H9 (cell line): ENCODE results near the gene RPS6KB2. TPM values are rescaled to one million over a fixed set of nuclear protein-coding genes. Genes with fewer than 3 reads are reported as not detected.

ENCODE experiments used
- DNase-seq: peaks from one replicate; pipeline ENCODE4 v3.0.0-alpha.2; 2017
- H2AFZ ChIP-seq: one replicate; pipeline ENCODE4 v1.6.1; 2013; ENCODE audit warnings: mild to moderate bottlenecking, low read length, control low read depth, moderate library complexity
- H2AK5ac ChIP-seq: 2 replicates; pipeline ENCODE4 v1.6.1; 2013; ENCODE audit warnings: low read length, control low read depth, mixed read lengths; ENCODE audit not compliant: insufficient read length
- H2BK120ac ChIP-seq: one replicate; pipeline ENCODE4 v1.6.1; 2013; ENCODE audit warnings: low read depth, mild to moderate bottlenecking, low read length, control low read depth, inconsistent platforms; ENCODE audit not compliant: poor library complexity, severe bottlenecking
- H2BK12ac ChIP-seq: 2 replicates; pipeline ENCODE4 v1.6.1; 2013; ENCODE audit warnings: low read length, control low read depth, mixed read lengths, low read depth; ENCODE audit not compliant: insufficient read length
- H2BK15ac ChIP-seq: 2 replicates; pipeline ENCODE4 v1.6.1; 2013; ENCODE audit warnings: low read depth, low read length, control low read depth
- H2BK20ac ChIP-seq: one replicate; pipeline ENCODE4 v1.6.1; 2013; ENCODE audit warnings: low read depth, mild to moderate bottlenecking, low read length, control low read depth, inconsistent platforms; ENCODE audit not compliant: poor library complexity, severe bottlenecking
- H2BK5ac ChIP-seq: 2 replicates; pipeline ENCODE4 v1.6.1; 2013; ENCODE audit warnings: low read length, control low read depth, mixed read lengths; ENCODE audit not compliant: insufficient read length
- H3K14ac ChIP-seq: 2 replicates; pipeline ENCODE4 v1.6.1; 2013; ENCODE audit warnings: low read length, control low read depth; ENCODE audit not compliant: insufficient read depth
- H3K18ac ChIP-seq: 2 replicates; pipeline ENCODE4 v1.6.1; 2013; ENCODE audit warnings: low read depth, mild to moderate bottlenecking, mixed read lengths, low read length, control low read depth; ENCODE audit not compliant: insufficient read length
- H3K23ac ChIP-seq: 2 replicates; pipeline ENCODE4 v1.6.1; 2013; ENCODE audit warnings: low read length, control low read depth, mixed read lengths, low read depth; ENCODE audit not compliant: insufficient read length
- H3K23me2 ChIP-seq: 2 replicates; pipeline ENCODE4 v1.6.1; 2013; ENCODE audit warnings: low read depth, mild to moderate bottlenecking, mixed read lengths, low read length, control low read depth; ENCODE audit not compliant: insufficient read length, poor library complexity, severe bottlenecking
- H3K27ac ChIP-seq: 2 replicates; pipeline ENCODE4 v1.5.1; 2013; ENCODE audit warnings: low read length, control low read depth, mixed read lengths, low read depth; ENCODE audit not compliant: insufficient read length
- H3K27me3 ChIP-seq: 2 replicates; pipeline ENCODE4 v1.6.1; 2013; ENCODE audit warnings: low read length, control low read depth, inconsistent platforms; ENCODE audit not compliant: insufficient read depth
- H3K4ac ChIP-seq: 2 replicates; pipeline ENCODE4 v1.6.1; 2013; ENCODE audit warnings: low read depth, mild to moderate bottlenecking, control low read depth, inconsistent platforms, low read length, moderate library complexity
- H3K4me1 ChIP-seq: 2 replicates; pipeline ENCODE4 v1.6.1; 2013; ENCODE audit warnings: low read length, control low read depth, inconsistent platforms; ENCODE audit not compliant: insufficient read depth
- H3K4me2 ChIP-seq: 2 replicates; pipeline ENCODE4 v1.6.1; 2013; ENCODE audit warnings: low read length, control low read depth, mixed read lengths; ENCODE audit not compliant: insufficient read length, insufficient read depth
- H3K56ac ChIP-seq: 2 replicates; pipeline ENCODE4 v1.6.1; 2013; ENCODE audit warnings: low read depth, mild to moderate bottlenecking, mixed read lengths, low read length, control low read depth; ENCODE audit not compliant: insufficient read length
- H3K79me1 ChIP-seq: 2 replicates; pipeline ENCODE4 v1.6.1; 2013; ENCODE audit warnings: low read depth, mild to moderate bottlenecking, moderate library complexity, low read length, control low read depth, inconsistent platforms; ENCODE audit not compliant: insufficient read depth, poor library complexity, severe bottlenecking
- H3K79me2 ChIP-seq: 2 replicates; pipeline ENCODE4 v1.6.1; 2013; ENCODE audit warnings: low read length, control low read depth, inconsistent platforms; ENCODE audit not compliant: insufficient read depth
- H3K9ac ChIP-seq: 2 replicates; pipeline ENCODE4 v1.6.1; 2013; ENCODE audit warnings: low read length, control low read depth, mixed read lengths; ENCODE audit not compliant: insufficient read length; ENCODE audit errors: extremely low read depth
- H3K9me3 ChIP-seq: one replicate; pipeline ENCODE4 v1.6.1; 2013; ENCODE audit warnings: low read depth, low read length, inconsistent platforms; ENCODE audit not compliant: control insufficient read depth
- H3T11ph ChIP-seq: one replicate; pipeline ENCODE4 v1.6.1; 2013; ENCODE audit warnings: mild to moderate bottlenecking, low read length, control low read depth, inconsistent platforms
- H4K20me1 ChIP-seq: one replicate; pipeline ENCODE4 v1.6.1; 2013; ENCODE audit not compliant: control insufficient read depth, insufficient read length, insufficient read depth
- H4K5ac ChIP-seq: 2 replicates; pipeline ENCODE4 v1.6.1; 2013; ENCODE audit warnings: low read depth, mild to moderate bottlenecking, mixed read lengths, low read length, control low read depth; ENCODE audit not compliant: insufficient read length
- H4K8ac ChIP-seq: replicated peaks from 2 replicates; pipeline ENCODE4 v1.6.1; 2013; ENCODE audit warnings: low read length, control low read depth, mixed read lengths, low read depth; ENCODE audit not compliant: insufficient read length
- H4K91ac ChIP-seq: 2 replicates; pipeline ENCODE4 v1.6.1; 2013; ENCODE audit warnings: low read depth, mild to moderate bottlenecking, moderate library complexity, mixed read lengths, low read length, control low read depth; ENCODE audit not compliant: insufficient read length
- H3K27ac Mint-ChIP-seq, 3 experiments: 2 replicates in 2 of 3; 3 replicates in 1 of 3; pipeline ENCODE4 v1.8.0; 2020 to 2021; ENCODE audit warnings: mixed read lengths in 3 of 3, mild to moderate bottlenecking in 1 of 3, moderate library complexity in 1 of 3
- H3K27me3 Mint-ChIP-seq: 2 replicates; pipeline ENCODE4 v1.8.0; 2021; ENCODE audit warnings: low read depth, mild to moderate bottlenecking, moderate library complexity, mixed read lengths
- H3K36me3 Mint-ChIP-seq, 3 experiments: 2 replicates in 2 of 3; 3 replicates in 1 of 3; pipeline ENCODE4 v1.8.0; 2020 to 2021; ENCODE audit warnings: low read depth in 3 of 3, mixed read lengths in 3 of 3; ENCODE audit not compliant: insufficient read depth in 1 of 3
- H3K4me1 Mint-ChIP-seq, 2 experiments: 2 replicates each; pipeline ENCODE4 v1.8.0; 2020; ENCODE audit warnings: mixed read lengths in 2 of 2
- H3K4me3 Mint-ChIP-seq, 2 experiments: 2 replicates in 1 of 2; 3 replicates in 1 of 2; pipeline ENCODE4 v1.8.0; 2020 to 2021; ENCODE audit warnings: mild to moderate bottlenecking in 2 of 2, mixed read lengths in 2 of 2, moderate library complexity in 1 of 2
- H3K9me3 Mint-ChIP-seq, 2 experiments: 2 replicates in 1 of 2; 3 replicates in 1 of 2; pipeline ENCODE4 v1.8.0; 2020; ENCODE audit warnings: mild to moderate bottlenecking in 2 of 2, mixed read lengths in 2 of 2, moderate library complexity in 1 of 2
- CTCF ChIP-seq: fragments of 200-600 bp; sonication (generic); conservative IDR thresholded peaks from 3 replicates; pipeline ENCODE4 v1.8.0; 2021; ENCODE audit warnings: antibody characterized with exemption, mild to moderate bottlenecking
- WGBS: extraction: QIAGEN DNeasy Blood & Tissue Kit; methylation state at CpG from one replicate; pipeline ENCODE4 v1.1.7; 2013; ENCODE audit warnings: missing lambda C conversion rate, low lambda C conversion rate, mixed read lengths; ENCODE audit not compliant: insufficient read length; ENCODE audit errors: extremely low coverage; 5-methylcytosine and 5-hydroxymethylcytosine counted together
- total RNA-seq: library from RNA; stranded (reverse); gene quantifications from 2 replicates; pipeline ENCODE4 v1.2.1, GENCODE V29; 2021

The RPS6KB2 gene
- total RNA-seq, 1 experiment from 2014 or later: 51.7 TPM

DNA sequence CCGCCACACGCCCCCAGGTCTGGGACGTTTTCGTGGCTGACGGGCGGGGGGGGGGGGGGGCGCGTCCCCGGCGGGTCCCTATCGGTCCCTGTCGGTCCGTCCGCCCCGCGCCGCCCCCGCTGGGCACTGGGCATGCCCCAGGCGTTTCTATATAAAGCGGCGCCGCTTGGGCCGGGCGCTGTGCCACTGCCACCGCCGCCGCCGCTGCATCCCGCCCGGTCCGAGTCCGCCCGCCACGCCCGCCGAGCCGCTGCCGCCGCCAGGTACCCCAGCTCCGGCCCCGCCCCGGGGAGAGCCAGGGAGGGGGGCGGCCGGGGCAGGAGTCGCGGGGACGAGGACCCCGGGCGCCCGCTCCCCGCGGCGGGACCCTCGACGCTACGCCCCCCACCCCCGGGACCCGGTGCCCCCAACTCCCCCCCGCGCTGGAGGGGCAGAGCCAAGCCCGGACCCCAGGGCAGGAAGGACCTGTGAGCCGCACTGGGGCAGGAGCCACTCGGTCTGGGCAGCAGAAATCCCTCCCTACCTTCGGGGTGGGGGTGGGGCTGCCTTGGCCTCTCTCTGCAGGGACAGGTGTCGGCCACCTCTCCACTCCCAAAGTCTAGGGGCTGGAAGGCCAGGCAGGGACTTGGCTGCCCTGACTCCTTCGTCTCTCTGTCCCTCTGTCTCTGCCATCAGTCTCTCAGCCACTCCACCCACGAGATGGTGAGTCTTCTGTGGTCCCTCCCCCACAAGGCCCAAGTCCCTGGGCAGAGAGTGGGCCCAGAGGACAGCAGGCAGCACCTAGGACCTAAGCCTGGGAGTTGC is 12.6 kb upstream of the RPS6KB2 start, which contains the start of gene CARNS1:
Gene CARNS1, plus strand, starts transcription at position 178 of the 804 bp plus-strand sequence. Its CDS starts 522 bp downstream, at position 700.
- H3K27ac ChIP-seq: no peak within 1 kb of the TSS
- no peak within 1 kb of the TSS for H4K91ac ChIP-seq
- no peaks in the 10 kb centered on the region; a peak in 1 of 5 replicates for H3K9me3 Mint-ChIP-seq
- no CpG with 5 or more reads among the region's 67 CpGs for WGBS
- peak; percentile 76 for DNase-seq
- H3K18ac ChIP-seq: no peak within 1 kb of the TSS
- no peak within 1 kb of the TSS for H2BK5ac ChIP-seq
- H2BK20ac ChIP-seq: no peak within 1 kb of the TSS
- no peaks in the 10 kb centered on the region for H4K20me1 ChIP-seq
- no peak within 1 kb of the TSS for H2AFZ ChIP-seq
- no peak within 1 kb of the TSS for H3K4ac ChIP-seq
- H3K79me2 ChIP-seq: no peaks in the 10 kb centered on the region
- no peak within 1 kb of the TSS for H2BK15ac ChIP-seq
- no peak within 1 kb of the TSS for H3K23ac ChIP-seq
- peak within 1 kb of the TSS in 1 of 3 experiments; percentile 72; a peak in 2 of 7 replicates for H3K27ac Mint-ChIP-seq
- H3K4me3 Mint-ChIP-seq: peak within 1 kb of the TSS; percentile 66 to 85
- H3K27me3 ChIP-seq: no peaks in the 10 kb centered on the region
- no peaks in the 10 kb centered on the region for H3K4me1 ChIP-seq
- no peak within 1 kb of the TSS for H3T11ph ChIP-seq
- no peaks in the 10 kb centered on the region for H3K23me2 ChIP-seq
- no peak within 1 kb of the TSS for H3K14ac ChIP-seq
- no peak within 1 kb of the TSS for H2BK120ac ChIP-seq
- peak within 1 kb of the TSS; percentile 44 for H3K4me2 ChIP-seq
- H3K27me3 Mint-ChIP-seq: peaks cover 49% of the 10 kb centered on the region
- H3K9ac ChIP-seq: no peak within 1 kb of the TSS
- no peak within 1 kb of the TSS for H2BK12ac ChIP-seq
- H3K56ac ChIP-seq: no peak within 1 kb of the TSS
- no peak within 1 kb of the TSS for H4K5ac ChIP-seq
- TF ChIP-seq CTCF: no peak
- peaks cover 18 to 26% of the 10 kb centered on the region in 2 experiments for H3K4me1 Mint-ChIP-seq
- no peak within 1 kb of the TSS for H4K8ac ChIP-seq
- no peak within 1 kb of the TSS for H2AK5ac ChIP-seq
- no peaks in the 10 kb centered on the region for H3K9me3 ChIP-seq
- peaks cover 0 to 1% (median 0%) of the 10 kb centered on the region in 3 experiments; a peak in 1 of 7 replicates for H3K36me3 Mint-ChIP-seq
- H3K79me1 ChIP-seq: no peaks in the 10 kb centered on the region
